Measurements from ENCODE around the gene CNTNAP2. TPM values are rescaled to one million over a fixed set of nuclear protein-coding genes. Genes with fewer than 3 reads are reported as not detected.

CNTNAP2 gene
- total and polyA plus RNA-seq, 2 of the 8 experiments (the other 6 are each of a cell fraction or from before 2014, with no cell fraction given): 27.9 to 71.0 TPM

DNA sequence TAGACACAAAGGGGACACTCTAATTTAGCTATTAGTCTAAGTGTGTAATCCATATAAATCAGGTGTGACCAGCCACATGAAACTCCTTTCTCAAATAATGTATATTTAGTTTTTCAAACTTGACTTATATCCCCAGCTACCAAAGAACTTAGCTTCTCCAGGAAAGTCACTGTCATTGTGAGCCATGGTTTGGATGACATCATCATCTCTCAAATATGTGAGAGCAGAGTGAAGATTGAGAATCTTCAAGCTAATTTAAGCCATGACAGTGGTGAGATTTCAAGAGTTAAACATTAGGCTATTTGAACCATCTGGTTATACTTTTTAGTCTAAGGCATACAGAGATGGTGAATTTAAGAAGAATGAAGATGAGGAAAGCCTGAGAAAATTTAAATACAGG, 1165.6 kb downstream of the CNTNAP2 start:
- Histone ChIP-seq H4K20me1 (replicated peaks in 1 of 2; ENCODE audit: control insufficient read depth in 1 of 2, insufficient read depth in 2 of 2, low read length in 2 of 2) (no peaks in the 10 kb centered on the region), H3K4me1 (replicated peaks in 1 of 4; ENCODE audit: control insufficient read depth in 3 of 4, insufficient read depth in 4 of 4, low read length in 3 of 4) (no peaks in the 10 kb centered on the region), H2BK15ac (ENCODE audit: low read length) (no peak overlapping the region), H4K5ac (ENCODE audit: insufficient read length, low read depth, low read length) (no peak overlapping the region), H3K79me2 (ENCODE audit: control insufficient read depth in 1 of 2, insufficient read depth in 2 of 2, low read length in 2 of 2) (no peaks in the 10 kb centered on the region), H2BK5ac (ENCODE audit: low read depth, low read length) (no peak overlapping the region), H2BK120ac (replicated peaks; ENCODE audit: low read depth, low read length) (no peak overlapping the region), H3K27me3 (replicated peaks in 1 of 4; ENCODE audit: control insufficient read depth in 3 of 4, extremely low read depth in 1 of 4, insufficient read depth in 3 of 4, low read length in 3 of 4) (no peaks in the 10 kb centered on the region), H3K14ac (ENCODE audit: insufficient read length) (no peak overlapping the region), H3K36me3 (ENCODE audit: control insufficient read depth in 2 of 4, insufficient read depth in 4 of 4, low read length in 3 of 4) (no peaks in the 10 kb centered on the region), H3K79me1 (ENCODE audit: low read depth, low read length) (no peaks in the 10 kb centered on the region), H3K23ac (ENCODE audit: insufficient read length) (no peak overlapping the region), H3K18ac (ENCODE audit: extremely low read depth, low read length) (no peak overlapping the region), H2AFZ (ENCODE audit: low read length) (no peak overlapping the region), H3K9ac (replicated peaks in 1 of 4; ENCODE audit: extremely low read depth in 1 of 4, low read depth in 3 of 4, low read length in 3 of 4) (no peak overlapping the region), H3K56ac (replicated peaks; ENCODE audit: insufficient read length, low read depth, low read length) (no peak overlapping the region), H3K4me3 (ENCODE audit: extremely low read depth in 1 of 4, insufficient read depth in 2 of 4, low read depth in 3 of 4, low read length in 4 of 4) (no peak overlapping the region), H4K8ac (ENCODE audit: extremely low read depth, insufficient read depth, low read length) (no peak overlapping the region), H2BK20ac (ENCODE audit: low read length) (no peak overlapping the region), H2AK5ac (ENCODE audit: low read depth, low read length) (no peak overlapping the region), H3K23me2 (ENCODE audit: low read depth, low read length) (no peaks in the 10 kb centered on the region), H3K4ac (replicated peaks; ENCODE audit: insufficient read length, low read depth, low read length) (no peak overlapping the region), H3K4me2 (ENCODE audit: insufficient read depth in 1 of 2, low read depth in 2 of 2, low read length in 2 of 2) (no peak overlapping the region), H3K9me3 (ENCODE audit: insufficient read depth in 2 of 2, low read depth in 1 of 2, low read length in 1 of 2) (no peaks in the 10 kb centered on the region), H2BK12ac (ENCODE audit: low read depth, low read length) (no peak overlapping the region), H3K27ac (ENCODE audit: low read depth, low read length) (no peak overlapping the region), H4K91ac (replicated peaks; ENCODE audit: insufficient read length, low read length) (no peak overlapping the region)
- ChIA-PET POLR2A (ENCODE audit: partially characterized antibody) (no interaction called here), CTCF (ENCODE audit: partially characterized antibody) (no interaction called here)
- TF ChIP-seq USF2 (IDR thresholded peaks at IDR 0.05; ENCODE audit: low read length) (no peak), POU5F1 (IDR thresholded peaks at IDR 0.05; ENCODE audit: low read depth, low read length) (no peak), BCL11A (IDR thresholded peaks at IDR 0.05; ENCODE audit: low read depth in 2 of 2, low read length in 2 of 2) (no peak), CHD1 (IDR thresholded peaks at IDR 0.05; ENCODE audit: low read depth, low read length) (no peak), SP1 (IDR thresholded peaks at IDR 0.05; ENCODE audit: low read depth, low read length) (no peak), JUN (IDR thresholded peaks at IDR 0.05; ENCODE audit: low read depth, low read length) (no peak)
- DNase-seq (ENCODE audit: low read depth in 1 of 2, low spot score in 2 of 2) (no peak), FAIRE-seq (no peak)
